Neural cell (in vitro differentiated cells): ENCODE results near the gene CPNE4. TPM values are rescaled to one million over a fixed set of nuclear protein-coding genes. Genes with fewer than 3 reads are reported as not detected.

ENCODE experiments used
- H2AFZ ChIP-seq: fragments of 200-600, 300-800 bp; sonication (generic), shearing (Covaris generic); 2 replicates; pipeline ENCODE4 v1.6.0; 2014; ENCODE audit warnings: low read depth, mild to moderate bottlenecking, antibody characterized with exemption, low read length, moderate library complexity
- H3F3A ChIP-seq: fragments of 200-600 bp; shearing (Covaris generic); 2 replicates; pipeline ENCODE4 v1.6.1; 2016; ENCODE audit warnings: mild to moderate bottlenecking, moderate library complexity, mixed read lengths, antibody characterized with exemption, low read length; ENCODE audit not compliant: insufficient read depth, poor library complexity, severe bottlenecking
- H3K27ac ChIP-seq: fragments of 200-600, 300-800 bp; sonication (generic), shearing (Covaris generic); 2 replicates; pipeline ENCODE4 v1.5.1; 2014; ENCODE audit warnings: mild to moderate bottlenecking, low read length, moderate library complexity
- H3K27me3 ChIP-seq: fragments of 300-800, 200-600 bp; sonication (generic), shearing (Covaris generic); 2 replicates; pipeline ENCODE4 v1.6.0; 2014; ENCODE audit warnings: mild to moderate bottlenecking, low read depth, low read length, moderate library complexity; ENCODE audit not compliant: insufficient read depth
- H3K36me3 ChIP-seq: fragments of 300-800, 200-600 bp; sonication (generic), shearing (Covaris generic); 2 replicates; pipeline ENCODE4 v1.5.1; 2014; ENCODE audit warnings: mild to moderate bottlenecking, antibody characterized with exemption, low read length, moderate library complexity; ENCODE audit not compliant: insufficient read depth
- H3K4me2 ChIP-seq: fragments of 300-800, 200-600 bp; sonication (generic), shearing (Covaris generic); 2 replicates; pipeline ENCODE4 v1.6.0; 2014; ENCODE audit warnings: mild to moderate bottlenecking, low read length
- H3K4me3 ChIP-seq: fragments of 300-800, 200-600 bp; sonication (generic), shearing (Covaris generic); 2 replicates; pipeline ENCODE4 v1.5.1; 2014; ENCODE audit warnings: mild to moderate bottlenecking, low read length, moderate library complexity
- H3K79me2 ChIP-seq: fragments of 200-600 bp; shearing (Covaris generic); replicated peaks from 2 replicates; pipeline ENCODE4 v1.6.0; 2014; ENCODE audit warnings: mild to moderate bottlenecking, low read length, moderate library complexity; ENCODE audit not compliant: insufficient read depth
- H3K9ac ChIP-seq: fragments of 300-800, 200-600 bp; sonication (generic), shearing (Covaris generic); 2 replicates; pipeline ENCODE4 v1.6.1; 2016; ENCODE audit warnings: mild to moderate bottlenecking, low read length, mixed read lengths
- H3K9me2 ChIP-seq: fragments of 200-600 bp; shearing (Covaris generic); 2 replicates; pipeline ENCODE4 v1.6.1; 2016; ENCODE audit warnings: mild to moderate bottlenecking, low read length, mixed read lengths; ENCODE audit not compliant: insufficient read depth
- H3K9me3 ChIP-seq: fragments of 200-600, 300-800 bp; sonication (generic), shearing (Covaris generic); 2 replicates; pipeline ENCODE4 v1.6.1; 2016; ENCODE audit warnings: mild to moderate bottlenecking, mixed run types, low read length, moderate library complexity, mixed read lengths
- H4K20me1 ChIP-seq: fragments of 200-600 bp; shearing (Covaris generic); 2 replicates; pipeline ENCODE4 v1.6.1; 2016; ENCODE audit warnings: mild to moderate bottlenecking, mixed run types; ENCODE audit not compliant: insufficient read depth
- EP300 ChIP-seq: fragments of 450-650 bp; conservative IDR thresholded peaks from 2 replicates; pipeline ENCODE4 v1.6.1; 2014; ENCODE audit warnings: antibody characterized with exemption, mild to moderate bottlenecking, moderate library complexity; ENCODE audit not compliant: poor library complexity, severe bottlenecking
- EZH2 ChIP-seq: fragments of 200-600, 300-800 bp; shearing (Covaris generic), sonication (generic); IDR thresholded peaks from 2 replicates; pipeline ENCODE4 v1.6.1; 2014; ENCODE audit warnings: antibody characterized with exemption, low read length, borderline replicate concordance, mild to moderate bottlenecking; ENCODE audit not compliant: insufficient read depth, poor library complexity, severe bottlenecking
- MXI1 ChIP-seq: fragments of 450-650 bp; conservative IDR thresholded peaks from 2 replicates; pipeline ENCODE4 v1.6.1; 2014; ENCODE audit warnings: antibody characterized with exemption, mild to moderate bottlenecking; ENCODE audit not compliant: poor library complexity, severe bottlenecking
- POLR2AphosphoS5 ChIP-seq: IDR thresholded peaks from 2 replicates; pipeline ENCODE4 v1.6.1; 2012
- RAD21 ChIP-seq: fragments of 450-650 bp; conservative IDR thresholded peaks from 2 replicates; pipeline ENCODE4 v1.6.1; 2014; ENCODE audit warnings: antibody characterized with exemption, mild to moderate bottlenecking, moderate library complexity
- REST ChIP-seq: IDR thresholded peaks from 2 replicates; pipeline ENCODE4 v1.6.1; 2012; ENCODE audit warnings: borderline replicate concordance
- SMC3 ChIP-seq: fragments of 450-650 bp; conservative IDR thresholded peaks from 2 replicates; pipeline ENCODE4 v1.6.1; 2014; ENCODE audit warnings: antibody characterized with exemption, mild to moderate bottlenecking, moderate library complexity; ENCODE audit not compliant: poor library complexity
- TAF1 ChIP-seq: IDR thresholded peaks from 2 replicates; pipeline ENCODE4 v1.6.1; 2012; ENCODE audit warnings: low read depth
- polyA plus RNA-seq: library from polyadenylated mRNA; depleted of rRNA; stranded (reverse); fragments of >200 nt; gene quantifications from 2 replicates; pipeline ENCODE4 v1.2.3, GENCODE V29; 2014
- TF ChIP-seq, protein P1 (sequence below): fragments of 450-650 bp; IDR thresholded peaks from 2 replicates; pipeline ENCODE4 v1.5.1; 2014; ENCODE audit warnings: antibody characterized with exemption, mild to moderate bottlenecking, moderate library complexity; ENCODE audit not compliant: poor library complexity, severe bottlenecking

The CPNE4 gene
- polyA plus RNA-seq, 1 donor from 2014 or later, result 0.59 TPM

GRCh38 chr3:131962982-131963381, 71.8 kb downstream of the CPNE4 start:
- Histone ChIP-seq H3K9me2 (no peaks in the 10 kb centered on the region), H3K4me2 (no peak overlapping the region), H3K36me3 (no peaks in the 10 kb centered on the region), H3K79me2 (no peaks in the 10 kb centered on the region), H3F3A (no peaks in the 10 kb centered on the region), H3K27ac (no peak overlapping the region), H3K9me3 (no peaks in the 10 kb centered on the region), H3K4me3 (no peak overlapping the region), H3K9ac (no peak overlapping the region), H4K20me1 (no peaks in the 10 kb centered on the region), H2AFZ (no peak overlapping the region), H3K27me3 (no peaks in the 10 kb centered on the region)
- TF ChIP-seq, protein P1, sequence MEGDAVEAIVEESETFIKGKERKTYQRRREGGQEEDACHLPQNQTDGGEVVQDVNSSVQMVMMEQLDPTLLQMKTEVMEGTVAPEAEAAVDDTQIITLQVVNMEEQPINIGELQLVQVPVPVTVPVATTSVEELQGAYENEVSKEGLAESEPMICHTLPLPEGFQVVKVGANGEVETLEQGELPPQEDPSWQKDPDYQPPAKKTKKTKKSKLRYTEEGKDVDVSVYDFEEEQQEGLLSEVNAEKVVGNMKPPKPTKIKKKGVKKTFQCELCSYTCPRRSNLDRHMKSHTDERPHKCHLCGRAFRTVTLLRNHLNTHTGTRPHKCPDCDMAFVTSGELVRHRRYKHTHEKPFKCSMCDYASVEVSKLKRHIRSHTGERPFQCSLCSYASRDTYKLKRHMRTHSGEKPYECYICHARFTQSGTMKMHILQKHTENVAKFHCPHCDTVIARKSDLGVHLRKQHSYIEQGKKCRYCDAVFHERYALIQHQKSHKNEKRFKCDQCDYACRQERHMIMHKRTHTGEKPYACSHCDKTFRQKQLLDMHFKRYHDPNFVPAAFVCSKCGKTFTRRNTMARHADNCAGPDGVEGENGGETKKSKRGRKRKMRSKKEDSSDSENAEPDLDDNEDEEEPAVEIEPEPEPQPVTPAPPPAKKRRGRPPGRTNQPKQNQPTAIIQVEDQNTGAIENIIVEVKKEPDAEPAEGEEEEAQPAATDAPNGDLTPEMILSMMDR, result no peak
- TF ChIP-seq MXI1 (no peak), POLR2AphosphoS5 (no peak), EP300 (no peak), TAF1 (no peak), REST (no peak), EZH2 (no peak), RAD21 (no peak), SMC3 (no peak)

- Histone ChIP-seq H3K9ac (no peak overlapping the region), H3K27me3 (no peaks in the 10 kb centered on the region), H2AFZ (no peak overlapping the region), H3K27ac (no peak overlapping the region), H3K36me3 (no peaks in the 10 kb centered on the region), H3F3A (no peaks in the 10 kb centered on the region), H4K20me1 (no peaks in the 10 kb centered on the region), H3K9me3 (no peaks in the 10 kb centered on the region), H3K4me3 (no peak overlapping the region), H3K4me2 (no peak overlapping the region), H3K9me2 (no peaks in the 10 kb centered on the region), H3K79me2 (no peaks in the 10 kb centered on the region)
- TF ChIP-seq TAF1 (no peak), SMC3 (no peak), EZH2 (no peak), POLR2AphosphoS5 (no peak), MXI1 (no peak), EP300 (no peak), RAD21 (no peak), REST (no peak)
- TF ChIP-seq, protein P1, result no peak
These were observed 74.5 kb downstream of the CPNE4 start for GRCh38 chr3:131960324-131960723.
